SK-N-SH (cell line): ENCODE results near the gene CALHM5. TPM values are rescaled to one million over a fixed set of nuclear protein-coding genes. Genes with fewer than 3 reads are reported as not detected.

Source experiments
- CTCF ChIA-PET: fragments of 300-600, 350-600 bp; formaldehyde crosslinking; extraction: SDS; loops from one replicate; lab custom pipeline; 2021; lab: Yijun Ruan, JAX
- POLR2A ChIA-PET: fragments of 350-600 bp; sonication (Branson Sonifier 250); formaldehyde crosslinking; extraction: SDS; loops from one replicate; lab custom pipeline; 2020; ENCODE audit warnings: antibody characterized with exemption, inconsistent platforms; lab: Yijun Ruan, JAX
- DNase-seq: peaks from one replicate; pipeline ENCODE4 v3.0.0; 2012
- H2AFZ ChIP-seq: fragments of 200-600 bp; sonication (generic); 2 replicates; pipeline ENCODE4 v1.8.1; 2016; ENCODE audit warnings: antibody characterized with exemption, mild to moderate bottlenecking, low read depth
- H3F3A ChIP-seq: fragments of 200-600 bp; sonication (generic); replicated peaks from 2 replicates; pipeline ENCODE3; 2016; ENCODE audit warnings: antibody characterized with exemption, mild to moderate bottlenecking; ENCODE audit not compliant: insufficient read depth
- H3K27ac ChIP-seq, 2 experiments: fragments of 200-500 bp in 1 of 2; fragments of 200-600 bp in 1 of 2; sonication (Bioruptor generic) in 1 of 2; sonication (generic), shearing (Covaris generic) in 1 of 2; 2 replicates each; pipeline versions ENCODE4 v1.5.1 to v1.6.1; 2014 to 2016; ENCODE audit warnings: low read depth in 2 of 2, inconsistent platforms in 1 of 2, low read length in 1 of 2, mild to moderate bottlenecking in 1 of 2, mixed read lengths in 1 of 2
- H3K27me3 ChIP-seq: fragments of 200-600 bp; sonication (generic), shearing (Covaris generic); 2 replicates; pipeline ENCODE4 v1.6.1; 2016; ENCODE audit warnings: mixed run types; ENCODE audit not compliant: insufficient read depth
- H3K36me3 ChIP-seq, 2 experiments: fragments of 200-500 bp in 1 of 2; fragments of 200-600 bp in 1 of 2; sonication (Bioruptor generic) in 1 of 2; sonication (generic) in 1 of 2; replicated peaks in 1 of 2; 2 replicates each; pipeline versions ENCODE3 to v1.5.1; 2014 to 2016; ENCODE audit warnings: low read length in 1 of 2, mild to moderate bottlenecking in 1 of 2; ENCODE audit not compliant: insufficient read depth in 2 of 2, control insufficient read depth in 1 of 2
- H3K4me1 ChIP-seq, 2 experiments: fragments of 200-500 bp in 1 of 2; fragments of 200-600 bp in 1 of 2; sonication (Bioruptor generic) in 1 of 2; sonication (generic), shearing (Covaris generic) in 1 of 2; 2 replicates each; pipeline versions ENCODE4 v1.5.1 to v1.6.1; 2014 to 2016; ENCODE audit warnings: low read depth in 1 of 2, low read length in 1 of 2, mixed run types in 1 of 2; ENCODE audit not compliant: insufficient read depth in 2 of 2, control insufficient read depth in 1 of 2
- H3K4me2 ChIP-seq: fragments of 200-600 bp; sonication (generic), shearing (Covaris generic); 2 replicates; pipeline ENCODE4 v1.6.1; 2017; ENCODE audit warnings: mixed run types
- H3K4me3 ChIP-seq, 2 experiments: fragments of 200-500 bp in 1 of 2; fragments of 200-600 bp in 1 of 2; sonication (Bioruptor generic) in 1 of 2; sonication (generic), shearing (Covaris generic) in 1 of 2; 2 replicates each; pipeline versions ENCODE4 v1.5.1 to v1.8.1; 2014 to 2016; ENCODE audit warnings: low read depth in 2 of 2, inconsistent platforms in 1 of 2, low read length in 1 of 2, mild to moderate bottlenecking in 1 of 2, mixed read lengths in 1 of 2, moderate library complexity in 1 of 2
- H3K79me2 ChIP-seq: fragments of 200-600 bp; sonication (generic); 2 replicates; pipeline ENCODE4 v1.8.1; 2017; ENCODE audit warnings: mild to moderate bottlenecking; ENCODE audit not compliant: insufficient read depth
- H3K9ac ChIP-seq: fragments of 200-600 bp; sonication (generic); 2 replicates; pipeline ENCODE4 v1.6.1; 2017; ENCODE audit warnings: mixed run types
- H3K9me2 ChIP-seq: fragments of 200-600 bp; sonication (generic); 2 replicates; pipeline ENCODE4 v1.6.1; 2017; ENCODE audit warnings: mixed run types
- H3K9me3 ChIP-seq: fragments of 200-600 bp; sonication (generic); 2 replicates; pipeline ENCODE4 v1.6.1; 2017; ENCODE audit warnings: mixed run types, mild to moderate bottlenecking, moderate library complexity
- H4K20me1 ChIP-seq: fragments of 200-600 bp; sonication (generic); 2 replicates; pipeline ENCODE4 v1.6.1; 2017; ENCODE audit warnings: mild to moderate bottlenecking, mixed run types; ENCODE audit not compliant: insufficient read depth
- EP300 ChIP-seq, 2 experiments: IDR thresholded peaks; 2 replicates each; pipeline versions ENCODE4 v1.4.0 to v1.6.1; 2012; ENCODE audit warnings: borderline replicate concordance in 1 of 2, low read depth in 1 of 2, low read length in 1 of 2
- EZH2phosphoT487 ChIP-seq: fragments of 200-600 bp; sonication (generic); IDR thresholded peaks from 2 replicates; pipeline ENCODE4 v1.6.1; 2017; ENCODE audit warnings: low read depth, mixed run types, mild to moderate bottlenecking, antibody characterized with exemption, moderate library complexity, borderline replicate concordance
- FOSL2 ChIP-seq: IDR thresholded peaks from 2 replicates; pipeline ENCODE4 v1.4.0; 2012; ENCODE audit warnings: low read depth, mild to moderate bottlenecking, moderate library complexity, borderline replicate concordance
- FOXJ3 ChIP-seq: sonication (generic); formaldehyde crosslinking; IDR thresholded peaks from 2 replicates; pipeline ENCODE4 v1.5.1; 2020; ENCODE audit warnings: mild to moderate bottlenecking, missing genetic modification reagents
- GABPA ChIP-seq: IDR thresholded peaks from 2 replicates; pipeline ENCODE4 v1.4.0; 2012; ENCODE audit warnings: low read depth, mild to moderate bottlenecking
- GATA2 ChIP-seq: sonication (generic); formaldehyde crosslinking; IDR thresholded peaks from 2 replicates; pipeline ENCODE4 v1.5.0; 2020; ENCODE audit warnings: mild to moderate bottlenecking, missing genetic modification reagents
- MEF2A ChIP-seq: IDR thresholded peaks from 2 replicates; pipeline ENCODE4 v1.4.0; 2012; ENCODE audit warnings: low read depth, borderline replicate concordance
- NFIC ChIP-seq: IDR thresholded peaks from 2 replicates; pipeline ENCODE4 v1.4.0; 2012; ENCODE audit warnings: borderline replicate concordance
- NRF1 ChIP-seq: IDR thresholded peaks from 2 replicates; pipeline ENCODE4 v1.6.1; 2012; ENCODE audit warnings: low read depth, mild to moderate bottlenecking, low read length
- RFX5 ChIP-seq: IDR thresholded peaks from 2 replicates; pipeline ENCODE4 v1.6.1; 2012; ENCODE audit warnings: mild to moderate bottlenecking, improper control_type of control experiment, low read length
- RXRA ChIP-seq: IDR thresholded peaks from 2 replicates; pipeline ENCODE4 v1.4.0; 2012; ENCODE audit warnings: low read depth, mild to moderate bottlenecking, borderline replicate concordance
- TCF12 ChIP-seq: IDR thresholded peaks from 2 replicates; pipeline ENCODE4 v1.4.0; 2012
- TEAD4 ChIP-seq: IDR thresholded peaks from 2 replicates; pipeline ENCODE4 v1.4.0; 2012; ENCODE audit warnings: mild to moderate bottlenecking, borderline replicate concordance; ENCODE audit not compliant: insufficient read depth
- YY1 ChIP-seq: IDR thresholded peaks from 2 replicates; pipeline ENCODE4 v1.4.0; 2012; ENCODE audit warnings: low read depth, mild to moderate bottlenecking
- ZBTB33 ChIP-seq: IDR thresholded peaks from 2 replicates; pipeline ENCODE4 v1.4.0; 2012; ENCODE audit warnings: low read depth, borderline replicate concordance
- WGBS: methylation state at CpG from one replicate; pipeline ENCODE4 v1.1.6; 2017; ENCODE audit warnings: low lambda C conversion rate; 5-methylcytosine and 5-hydroxymethylcytosine counted together
- polyA plus RNA-seq, 3 experiments: library from polyadenylated mRNA; depleted of rRNA; stranded (reverse); fragments of >200 nt; gene quantifications; 2 replicates each; pipeline ENCODE4 v1.2.3, GENCODE V29; 2012
- TF ChIP-seq, protein P1 (sequence below): IDR thresholded peaks from 2 replicates; pipeline ENCODE4 v1.4.0; 2012; ENCODE audit warnings: low read depth
- TF ChIP-seq, protein P2 (sequence below): fragments of 150-350 bp; IDR thresholded peaks from 2 replicates; pipeline ENCODE4 v1.6.1; 2017; ENCODE audit warnings: antibody characterized with exemption, low read length, low read depth, borderline replicate concordance
- TF ChIP-seq, protein P3 (sequence below): IDR thresholded peaks from 2 replicates; pipeline ENCODE4 v1.4.0; 2012; ENCODE audit warnings: low read depth, borderline replicate concordance
- TF ChIP-seq, protein P4 (sequence below): IDR thresholded peaks from 2 replicates; pipeline ENCODE4; 2012

The CALHM5 gene
- polyA plus RNA-seq, 1 of the 3 experiments (the other 2 are of a cell fraction): 0.38 TPM

DNA sequence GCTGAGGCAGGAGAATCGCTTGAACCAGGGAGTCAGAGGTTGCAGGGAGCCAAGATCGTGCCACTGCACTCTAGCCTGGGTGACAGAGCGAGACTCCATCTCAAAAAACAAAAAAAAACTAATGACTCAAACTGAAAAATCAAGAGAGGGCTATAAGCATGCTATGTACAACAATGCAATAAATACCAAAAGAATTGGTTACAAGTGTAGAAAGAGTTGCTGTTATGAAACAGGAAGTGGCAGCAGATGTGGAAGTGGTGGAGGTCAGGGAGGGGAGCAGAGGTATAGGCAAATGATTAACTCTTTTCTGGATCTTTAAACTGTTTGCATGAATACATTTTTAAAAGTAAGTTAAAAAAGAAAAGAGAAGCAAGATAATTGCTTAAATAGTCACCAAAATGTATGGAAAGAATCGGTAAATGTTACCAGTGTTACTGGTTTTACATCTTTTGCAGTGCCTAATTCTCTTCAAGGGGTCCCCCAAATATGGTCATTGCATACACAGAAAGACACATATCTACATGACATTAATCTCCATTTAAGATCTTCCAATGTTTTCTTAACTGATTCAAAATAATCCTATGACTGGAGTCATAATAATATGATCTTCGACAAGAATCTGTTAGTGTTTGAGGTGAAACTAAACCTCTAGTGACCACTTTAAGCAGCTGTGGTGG lies 35.3 kb upstream of the CALHM5 start:
- peaks cover 0 to 6% of the 10 kb centered on the region in 2 experiments; a peak in 1 of 4 replicates for H3K4me1 ChIP-seq
- no peaks in the 10 kb centered on the region for H4K20me1 ChIP-seq
- H2AFZ ChIP-seq: no peak overlapping the region
- no peak overlapping the region for H3K4me2 ChIP-seq
- no peaks in the 10 kb centered on the region for H3K79me2 ChIP-seq
- TF ChIP-seq MEF2A (no peak), NRF1 (no peak), TEAD4 (no peak), FOSL2 (no peak), EP300 (IDR thresholded peaks at IDR 0.05; ENCODE audit: borderline replicate concordance in 1 of 2, low read depth in 1 of 2, low read length in 1 of 2) (no peak), RFX5 (no peak), YY1 (no peak), RXRA (no peak), GABPA (no peak), ZBTB33 (no peak), TCF12 (no peak), EZH2phosphoT487 (no peak), GATA2 (CRISPR knock-in tag) (no peak), NFIC (no peak), FOXJ3 (no peak)
- TF ChIP-seq, protein P1, sequence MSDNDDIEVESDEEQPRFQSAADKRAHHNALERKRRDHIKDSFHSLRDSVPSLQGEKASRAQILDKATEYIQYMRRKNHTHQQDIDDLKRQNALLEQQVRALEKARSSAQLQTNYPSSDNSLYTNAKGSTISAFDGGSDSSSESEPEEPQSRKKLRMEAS: no peak
- TF ChIP-seq, protein P2, sequence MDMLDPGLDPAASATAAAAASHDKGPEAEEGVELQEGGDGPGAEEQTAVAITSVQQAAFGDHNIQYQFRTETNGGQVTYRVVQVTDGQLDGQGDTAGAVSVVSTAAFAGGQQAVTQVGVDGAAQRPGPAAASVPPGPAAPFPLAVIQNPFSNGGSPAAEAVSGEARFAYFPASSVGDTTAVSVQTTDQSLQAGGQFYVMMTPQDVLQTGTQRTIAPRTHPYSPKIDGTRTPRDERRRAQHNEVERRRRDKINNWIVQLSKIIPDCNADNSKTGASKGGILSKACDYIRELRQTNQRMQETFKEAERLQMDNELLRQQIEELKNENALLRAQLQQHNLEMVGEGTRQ: no peak
- TF ChIP-seq, protein P3, sequence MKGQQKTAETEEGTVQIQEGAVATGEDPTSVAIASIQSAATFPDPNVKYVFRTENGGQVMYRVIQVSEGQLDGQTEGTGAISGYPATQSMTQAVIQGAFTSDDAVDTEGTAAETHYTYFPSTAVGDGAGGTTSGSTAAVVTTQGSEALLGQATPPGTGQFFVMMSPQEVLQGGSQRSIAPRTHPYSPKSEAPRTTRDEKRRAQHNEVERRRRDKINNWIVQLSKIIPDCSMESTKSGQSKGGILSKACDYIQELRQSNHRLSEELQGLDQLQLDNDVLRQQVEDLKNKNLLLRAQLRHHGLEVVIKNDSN: no peak
- TF ChIP-seq, protein P4, sequence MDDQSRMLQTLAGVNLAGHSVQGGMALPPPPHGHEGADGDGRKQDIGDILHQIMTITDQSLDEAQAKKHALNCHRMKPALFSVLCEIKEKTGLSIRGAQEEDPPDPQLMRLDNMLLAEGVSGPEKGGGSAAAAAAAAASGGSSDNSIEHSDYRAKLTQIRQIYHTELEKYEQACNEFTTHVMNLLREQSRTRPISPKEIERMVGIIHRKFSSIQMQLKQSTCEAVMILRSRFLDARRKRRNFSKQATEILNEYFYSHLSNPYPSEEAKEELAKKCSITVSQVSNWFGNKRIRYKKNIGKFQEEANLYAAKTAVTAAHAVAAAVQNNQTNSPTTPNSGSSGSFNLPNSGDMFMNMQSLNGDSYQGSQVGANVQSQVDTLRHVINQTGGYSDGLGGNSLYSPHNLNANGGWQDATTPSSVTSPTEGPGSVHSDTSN: no peak
- no peaks in the 10 kb centered on the region for H3K36me3 ChIP-seq
- no peaks in the 10 kb centered on the region for H3K9me3 ChIP-seq
- ChIA-PET POLR2A (no interaction called here), CTCF (no interaction called here)
- no peaks in the 10 kb centered on the region for H3K9me2 ChIP-seq
- no peaks in the 10 kb centered on the region for H3K27me3 ChIP-seq
- no peak overlapping the region for H3K4me3 ChIP-seq
- no peak for DNase-seq
- no peak overlapping the region for H3K9ac ChIP-seq
- WGBS: 85% methylated on average over 5 of the region's 5 CpGs
- no peaks in the 10 kb centered on the region for H3F3A ChIP-seq
- H3K27ac ChIP-seq: no peak overlapping the region
